Activated CD8-positive, alpha-beta memory T cell treated with anti-CD3 and anti-CD28 coated beads, Interleukin-2, amount 50 U/mL, for 48 hours (primary cell): ENCODE results near the gene INTS1.
"Not testable (repeated sequence)": the region's sequence is repeated elsewhere in the genome, so short reads cannot be mapped to it uniquely, and the experiment has no call there.

ENCODE experiments used
- DNase-seq: peaks from one replicate; pipeline ENCODE4 v3.0.0-alpha.2; 2020

The INTS1 gene

DNA sequence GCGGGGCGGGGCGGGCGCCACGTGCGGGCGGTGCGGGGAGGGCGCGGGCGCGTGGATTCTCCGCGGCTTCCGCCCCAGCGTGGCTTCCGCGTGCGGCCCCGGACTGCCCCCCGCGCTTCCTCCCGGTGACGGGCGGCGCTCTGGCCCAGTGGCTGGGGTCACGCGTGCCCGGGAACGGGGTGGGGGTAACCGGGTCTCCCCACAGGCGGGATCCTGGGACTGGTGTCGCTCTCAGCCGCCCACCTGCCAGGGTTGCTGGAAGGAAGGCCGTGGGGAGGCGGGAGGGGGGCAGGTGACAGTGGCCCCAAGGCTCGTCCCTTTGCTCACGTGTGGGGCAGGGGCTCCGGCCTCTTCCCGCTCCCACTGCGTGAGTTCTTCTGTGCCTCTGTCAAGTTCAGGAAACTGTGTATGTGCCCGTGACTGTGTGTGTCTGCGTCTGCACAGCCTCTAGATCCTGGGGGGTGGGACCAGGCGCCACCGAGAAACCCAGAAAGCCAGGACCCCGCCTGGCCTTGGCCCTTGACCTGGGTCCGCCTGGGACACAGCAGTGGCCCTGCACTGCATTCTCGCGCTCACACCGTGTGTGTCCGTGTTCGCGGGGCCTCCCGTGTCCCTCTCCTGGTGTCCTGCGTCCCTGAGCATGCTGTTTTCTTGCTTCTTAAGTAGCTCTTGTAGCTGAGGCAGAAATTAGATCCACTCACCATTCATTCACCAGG is 27.2 kb upstream of the INTS1 start:
- no peak for DNase-seq

DNA sequence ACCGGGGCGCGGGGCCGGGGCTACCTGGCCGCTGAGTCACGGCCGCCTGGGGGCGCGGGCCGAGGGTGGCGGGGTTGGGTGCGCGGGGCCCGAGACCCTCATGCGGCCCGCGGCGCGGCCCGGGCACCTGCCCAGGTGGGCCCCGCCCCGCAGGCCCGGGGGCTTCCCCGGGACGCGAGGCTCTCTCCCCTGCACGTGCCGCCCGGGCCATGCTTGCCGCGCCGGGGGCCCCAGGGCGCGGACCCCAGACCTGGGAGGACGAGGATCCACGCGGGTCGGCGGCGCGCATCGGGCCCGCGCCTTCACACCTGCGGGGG is 26.7 kb upstream of the INTS1 start:
- DNase-seq = no peak

DNA sequence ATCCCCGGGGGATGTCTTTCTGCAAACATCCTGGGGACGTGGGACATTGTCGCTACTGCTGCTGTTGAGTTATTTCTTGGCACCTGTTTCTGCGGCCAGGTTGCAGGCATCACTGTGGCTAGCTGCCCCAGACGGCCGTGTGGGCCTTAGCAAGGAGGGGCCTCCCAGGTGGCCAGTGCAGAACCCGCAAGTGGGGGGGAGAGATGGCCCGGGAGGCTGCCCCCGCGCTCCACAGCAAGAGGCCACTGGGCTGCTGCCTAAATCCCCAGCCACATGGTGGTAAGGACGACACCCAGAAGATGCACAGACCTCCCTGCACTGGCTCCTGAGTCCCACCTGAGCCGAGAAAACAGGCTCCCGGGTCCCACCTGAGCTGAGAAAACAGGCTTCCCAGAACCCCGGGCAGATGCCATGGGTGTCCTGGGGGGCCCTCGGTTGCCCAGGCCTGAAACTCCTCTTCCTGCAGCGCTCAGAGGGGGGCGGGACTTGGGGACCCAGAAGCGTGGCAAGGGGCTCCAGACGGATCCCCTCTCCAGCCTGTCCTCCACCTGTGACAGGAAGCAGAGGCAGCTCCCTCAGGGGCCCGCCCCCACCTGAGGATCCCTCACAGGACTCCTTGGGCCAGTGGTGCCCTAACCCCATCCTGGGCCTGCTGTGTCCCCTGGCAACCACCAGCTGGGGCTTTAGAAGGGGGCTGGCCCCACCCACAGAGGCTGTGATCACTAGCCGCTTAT is 25.4 kb upstream of the INTS1 start:
- DNase-seq = no peak

DNA sequence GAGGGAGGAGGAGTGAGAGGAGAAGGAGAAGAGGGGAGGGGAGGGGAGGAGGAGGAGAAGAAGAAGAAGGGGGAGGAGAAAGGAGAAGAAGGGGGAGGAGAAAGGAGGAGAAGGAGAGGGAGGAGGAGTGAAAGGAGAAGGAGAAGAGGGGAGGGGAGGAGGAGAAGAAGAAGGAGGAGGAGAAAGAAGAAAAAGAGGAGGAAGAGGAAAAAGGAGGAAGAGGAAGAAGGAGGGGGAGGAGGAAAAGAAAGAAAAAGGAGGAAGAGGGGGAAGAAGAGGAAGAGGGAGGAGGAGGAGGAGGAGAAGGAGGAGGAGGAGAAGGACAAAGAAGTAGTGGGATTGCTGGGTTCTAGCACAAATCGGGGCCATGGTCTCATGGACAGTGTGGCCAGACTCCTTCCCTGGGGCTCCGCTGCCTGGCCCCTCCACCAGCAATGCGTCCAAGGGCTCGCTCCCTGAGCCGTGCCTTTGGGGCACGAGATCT is 22.1 kb upstream of the INTS1 start:
- no peak for DNase-seq

DNA sequence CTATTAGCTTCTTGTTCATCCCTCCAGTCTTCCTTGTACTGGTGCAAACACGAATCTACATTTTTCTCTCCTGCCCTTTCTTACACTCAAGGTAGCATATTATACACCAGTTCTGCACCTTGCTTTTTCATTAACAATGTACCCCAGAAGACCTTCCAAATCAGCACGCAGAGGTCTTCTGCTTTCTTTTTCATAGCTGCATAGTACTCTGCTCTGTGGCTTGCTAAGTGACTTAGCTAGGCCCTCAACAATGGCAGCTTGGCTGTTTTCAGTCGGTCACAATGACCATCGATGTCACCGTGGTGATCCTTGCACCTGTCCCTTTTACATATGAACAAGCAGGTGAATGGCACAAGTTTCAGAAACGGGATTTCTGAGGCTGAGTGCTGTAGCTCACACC is 21.2 kb upstream of the INTS1 start:
- DNase-seq = no peak

DNA sequence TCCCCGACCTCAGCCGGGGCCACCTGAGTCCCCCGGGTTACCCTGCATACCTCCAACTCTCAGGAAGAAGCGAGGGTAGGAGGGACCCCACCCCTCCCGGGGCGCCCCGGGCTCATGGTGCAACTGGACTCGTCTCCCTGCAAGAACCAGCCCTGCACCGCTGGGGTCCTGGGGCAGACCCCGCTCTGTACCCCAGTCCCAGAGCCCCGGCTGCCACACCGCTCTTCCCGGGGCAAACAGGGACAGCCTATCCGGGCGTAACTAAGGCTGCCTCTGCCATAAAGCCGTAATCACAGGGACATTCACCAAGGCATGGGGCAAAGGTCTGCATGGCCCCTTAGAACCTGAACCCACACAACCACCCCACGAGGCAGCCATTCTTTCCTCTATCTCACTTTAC is 19.7 kb upstream of the INTS1 start:
- no peak for DNase-seq

DNA sequence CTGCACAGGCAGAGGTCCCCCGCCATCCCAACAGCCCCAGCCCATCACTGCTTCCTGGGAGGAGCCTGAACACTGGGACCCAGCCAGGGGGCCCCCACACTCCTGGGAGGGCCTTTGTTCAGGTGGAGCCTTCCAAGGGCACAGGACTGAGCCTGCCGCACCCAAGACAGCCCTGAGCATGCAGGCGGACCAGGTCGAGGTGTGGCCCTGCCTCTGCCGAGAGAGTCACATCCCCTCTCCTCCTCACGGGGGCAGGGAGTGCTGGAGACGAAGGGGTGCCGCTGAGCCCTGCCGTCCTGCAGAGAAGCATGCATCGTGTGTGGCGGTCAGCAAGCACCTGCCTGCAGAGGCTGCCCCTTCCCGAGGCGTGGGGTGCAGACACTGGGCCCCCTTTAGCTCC is 19.0 kb upstream of the INTS1 start:
- no peak for DNase-seq

DNA sequence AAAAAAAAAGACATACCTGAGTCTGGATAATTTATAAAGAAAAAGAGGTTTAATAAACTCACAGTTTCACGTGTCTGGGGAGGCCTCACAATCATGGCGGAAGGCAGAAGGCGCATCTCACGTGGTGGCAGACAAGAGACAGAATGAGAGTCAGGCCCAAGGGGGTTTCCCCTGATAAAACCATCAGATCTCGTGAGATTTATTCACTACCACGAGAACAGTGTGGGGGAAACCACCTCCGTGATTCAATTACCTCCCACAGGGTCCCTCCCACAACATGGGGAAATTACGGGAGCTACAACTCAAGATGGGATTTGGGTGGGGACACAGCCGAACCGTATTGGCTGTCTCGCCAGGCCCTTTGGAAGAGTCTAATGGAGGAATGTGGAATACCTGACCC is 17.3 kb upstream of the INTS1 start:
- no peak for DNase-seq

DNA sequence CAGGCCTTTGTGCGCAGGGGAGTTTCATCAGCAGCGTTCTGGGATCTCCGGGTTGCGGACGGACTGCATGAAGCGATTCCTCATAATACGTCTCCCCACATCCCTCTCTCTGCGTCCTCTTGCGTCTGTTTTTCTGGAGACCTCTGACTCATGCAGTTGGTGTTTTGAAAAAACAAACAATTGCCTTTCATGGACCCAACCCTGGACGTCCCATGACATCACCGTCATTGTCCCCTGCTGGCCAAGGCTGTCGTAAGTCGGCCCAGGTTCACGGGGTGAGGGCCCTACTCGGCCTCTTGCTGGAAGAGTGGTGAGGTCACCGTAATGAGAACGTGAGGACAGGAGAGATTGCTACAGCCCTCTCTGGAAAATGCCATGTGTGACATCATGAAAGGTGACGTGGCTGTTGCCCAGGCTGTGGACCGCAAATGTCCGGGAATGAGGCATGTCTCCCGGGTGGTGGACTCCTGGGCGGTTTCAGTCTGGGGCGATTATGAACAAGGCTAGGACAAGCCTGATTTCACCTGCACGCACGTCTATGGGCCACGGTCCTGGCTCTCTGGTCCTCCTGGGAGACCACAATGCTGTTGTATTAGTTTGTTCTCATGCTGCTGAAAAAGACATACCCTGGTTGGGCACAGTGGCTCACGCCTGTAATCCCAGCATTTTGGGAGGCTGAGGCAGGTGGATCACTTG is 16.5 kb upstream of the INTS1 start:
- DNase-seq = no peak

DNA sequence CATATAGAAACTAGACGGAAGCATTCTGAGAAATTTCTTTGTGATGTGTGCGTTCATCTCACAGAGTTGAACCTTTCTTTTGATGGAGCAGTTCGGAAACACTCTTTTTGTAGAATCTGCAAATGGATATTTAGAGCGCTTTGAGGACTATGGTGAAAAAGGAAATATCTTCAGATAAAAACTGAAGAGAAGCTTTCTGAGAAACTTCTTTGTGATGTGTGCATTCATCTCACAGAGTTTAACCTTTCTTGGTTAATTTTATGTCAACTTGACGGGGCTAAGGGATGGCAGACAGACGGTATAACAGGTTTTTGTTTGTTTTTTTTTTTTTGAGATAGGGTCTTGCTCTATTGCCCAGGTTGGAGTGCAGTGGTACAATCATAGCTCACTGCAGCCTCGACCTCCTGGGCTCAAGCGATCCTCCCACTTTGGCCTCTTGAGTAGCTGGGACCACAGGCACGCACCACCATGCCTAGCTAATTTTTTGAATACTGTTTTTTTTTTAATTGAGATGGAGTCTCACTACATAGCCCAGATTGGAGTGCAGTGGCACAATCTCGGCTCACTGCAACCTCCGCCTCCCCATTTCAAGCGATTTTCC is 15.2 kb upstream of the INTS1 start:
- DNase-seq = not testable (repeated sequence)

DNA sequence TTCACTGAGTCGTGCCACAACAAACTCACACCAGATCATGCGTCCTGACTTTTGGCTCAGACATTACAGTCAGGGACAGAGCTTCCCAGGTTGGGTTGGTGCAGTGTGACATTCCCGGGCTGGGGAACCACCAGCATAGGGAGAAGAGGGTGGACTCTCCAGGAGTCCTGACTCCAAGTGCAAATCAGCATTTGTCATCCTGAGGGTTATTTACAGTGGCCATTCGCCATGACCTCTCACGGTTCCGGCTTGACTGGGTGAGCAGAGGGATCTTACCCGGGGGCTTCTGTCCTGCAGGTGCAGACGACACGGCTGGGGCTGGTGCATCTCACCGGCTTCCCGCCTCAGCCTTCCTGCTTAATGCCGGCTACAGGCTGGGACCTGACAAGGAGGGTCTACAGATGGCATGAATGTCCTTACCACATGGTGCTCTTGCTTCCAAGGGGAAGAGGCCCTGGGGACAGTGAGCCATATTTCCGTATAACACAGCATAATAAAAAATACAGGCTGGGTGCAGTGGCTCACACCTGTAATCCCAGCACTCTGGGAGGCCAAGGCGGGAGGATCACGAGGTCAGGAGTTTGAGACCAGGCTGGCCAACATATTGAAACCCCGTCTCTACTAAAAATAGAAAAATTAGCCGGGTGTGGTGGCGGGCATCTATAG is 12.5 kb upstream of the INTS1 start:
- no peak for DNase-seq

DNA sequence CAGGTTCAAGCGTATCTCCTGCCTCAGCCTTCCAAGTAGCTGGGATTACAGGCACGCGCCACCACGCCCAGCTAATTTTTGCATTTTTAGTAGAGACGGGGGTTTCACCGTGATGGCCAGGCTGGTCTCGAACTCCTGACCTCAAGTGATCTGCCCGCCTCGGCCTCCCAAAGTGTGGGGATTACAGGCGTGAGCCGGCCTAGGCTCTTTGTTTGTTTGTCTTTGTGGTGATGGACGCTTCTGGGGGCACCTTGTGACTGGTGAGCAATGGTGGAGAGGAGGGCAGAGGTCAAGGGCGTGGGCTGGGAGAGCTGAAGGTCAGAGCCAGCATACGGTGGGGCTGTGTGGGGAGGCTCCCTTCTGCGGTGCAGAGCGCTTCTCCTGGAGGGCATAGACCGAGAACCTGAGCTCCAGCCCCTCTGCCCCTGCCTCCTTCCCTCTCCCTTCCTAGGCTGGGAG is 11.3 kb upstream of the INTS1 start:
- not testable (repeated sequence) for DNase-seq

DNA sequence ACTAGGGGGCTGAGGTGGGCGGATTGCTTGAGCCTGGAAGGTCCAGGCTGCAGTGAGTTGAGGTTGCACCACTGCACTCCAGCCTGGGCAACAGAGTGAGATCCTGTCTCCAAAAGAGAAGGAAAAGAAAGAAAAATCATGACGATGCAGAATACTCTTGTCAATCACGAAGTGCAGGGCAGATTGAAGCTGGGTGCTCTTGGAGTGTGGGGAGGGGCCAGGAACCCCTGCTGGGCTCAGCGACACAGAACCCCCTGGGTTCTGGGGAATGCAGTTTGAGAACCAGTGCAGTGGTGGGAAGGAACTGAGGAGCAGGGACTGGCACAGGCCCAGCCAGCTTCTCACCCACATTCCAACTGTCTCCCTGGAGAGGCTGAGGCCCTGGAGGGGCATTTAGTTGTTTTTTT is 10.8 kb upstream of the INTS1 start:
- DNase-seq = no peak

DNA sequence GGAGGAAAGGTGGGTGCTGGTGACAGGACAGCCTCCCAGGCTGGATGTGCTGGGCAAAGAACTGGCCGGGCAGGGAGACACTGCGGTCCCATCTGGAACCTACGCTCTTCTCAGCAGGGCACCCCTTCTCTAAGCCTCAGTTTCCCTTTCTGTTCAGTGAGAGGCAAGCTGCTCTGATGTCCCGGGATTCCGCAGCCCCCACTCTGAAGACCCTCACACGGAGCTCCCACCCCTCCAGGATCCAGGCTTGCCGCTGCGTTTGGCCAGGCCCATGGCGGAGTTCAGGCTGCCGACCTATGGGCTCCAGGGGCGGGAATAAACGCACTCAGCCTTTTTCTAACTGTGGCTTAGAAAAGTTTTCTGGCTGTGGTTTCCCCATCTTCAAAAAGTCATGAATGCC is 10.2 kb upstream of the INTS1 start:
- DNase-seq = no peak

DNA sequence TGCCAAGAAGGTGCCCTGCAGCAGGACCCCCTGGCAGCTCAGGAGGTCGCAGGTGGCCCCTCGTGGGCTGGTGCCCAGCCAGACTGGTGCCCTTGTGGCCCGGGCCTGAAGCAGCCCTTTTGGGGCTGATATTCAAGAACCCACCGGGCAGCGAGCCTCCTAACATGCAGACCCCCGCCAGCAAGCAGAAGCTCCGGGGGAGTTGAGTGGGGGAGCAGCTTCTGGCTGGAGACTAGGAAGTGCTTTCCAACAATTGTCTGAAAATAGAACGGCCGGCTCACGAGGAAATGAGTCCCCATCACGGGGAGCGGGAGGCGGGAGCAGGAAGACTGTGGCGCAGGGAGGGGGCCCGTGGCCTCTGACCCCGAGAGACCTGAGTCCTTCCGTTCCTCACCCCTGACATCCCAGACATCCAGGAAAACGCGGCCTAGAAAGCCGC is 9.5 kb upstream of the INTS1 start:
- DNase-seq = no peak

DNA sequence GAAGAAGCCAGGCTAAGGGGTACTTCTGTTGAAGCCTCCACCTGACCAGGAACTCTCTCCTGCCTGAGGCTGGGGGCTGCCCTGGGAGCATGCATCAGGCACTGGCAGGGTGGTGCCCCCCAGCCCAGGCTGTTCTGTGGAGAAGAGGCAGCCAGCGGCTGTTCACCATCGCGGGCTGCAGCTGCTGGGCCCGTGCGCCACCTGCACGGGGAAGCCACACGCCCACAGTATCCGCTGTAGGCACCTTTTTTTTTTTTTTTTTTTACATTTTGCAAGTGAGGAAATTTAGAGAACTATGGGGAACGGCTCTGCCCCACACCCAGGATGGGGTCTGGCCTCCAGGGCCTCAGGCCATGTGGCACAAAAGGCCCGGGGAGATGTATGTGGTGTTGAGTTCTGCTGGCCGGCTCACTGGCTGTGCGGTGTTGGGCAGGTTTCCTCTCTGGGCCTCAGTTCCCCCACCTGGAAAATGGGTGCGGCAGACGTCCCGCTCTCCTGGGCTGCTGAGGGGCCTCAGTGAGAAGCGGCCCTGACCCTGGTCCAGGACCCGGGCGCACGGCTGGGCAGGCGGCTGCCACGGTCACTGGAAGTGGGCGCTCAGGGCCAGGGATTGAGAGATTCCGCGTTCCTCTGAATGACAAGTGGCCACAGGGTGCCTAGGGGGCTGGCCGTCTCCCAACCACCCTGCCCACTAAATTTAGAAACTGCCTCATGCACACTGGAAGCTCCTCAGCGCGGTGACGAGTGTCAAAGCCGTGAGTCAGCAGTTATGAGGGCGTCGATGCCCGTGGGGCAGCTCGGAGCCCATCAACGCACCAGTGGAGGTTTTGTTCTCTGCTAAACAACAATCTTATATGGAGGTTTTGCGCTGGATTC is 8.8 kb upstream of the INTS1 start:
- DNase-seq = peak; percentile 70

DNA sequence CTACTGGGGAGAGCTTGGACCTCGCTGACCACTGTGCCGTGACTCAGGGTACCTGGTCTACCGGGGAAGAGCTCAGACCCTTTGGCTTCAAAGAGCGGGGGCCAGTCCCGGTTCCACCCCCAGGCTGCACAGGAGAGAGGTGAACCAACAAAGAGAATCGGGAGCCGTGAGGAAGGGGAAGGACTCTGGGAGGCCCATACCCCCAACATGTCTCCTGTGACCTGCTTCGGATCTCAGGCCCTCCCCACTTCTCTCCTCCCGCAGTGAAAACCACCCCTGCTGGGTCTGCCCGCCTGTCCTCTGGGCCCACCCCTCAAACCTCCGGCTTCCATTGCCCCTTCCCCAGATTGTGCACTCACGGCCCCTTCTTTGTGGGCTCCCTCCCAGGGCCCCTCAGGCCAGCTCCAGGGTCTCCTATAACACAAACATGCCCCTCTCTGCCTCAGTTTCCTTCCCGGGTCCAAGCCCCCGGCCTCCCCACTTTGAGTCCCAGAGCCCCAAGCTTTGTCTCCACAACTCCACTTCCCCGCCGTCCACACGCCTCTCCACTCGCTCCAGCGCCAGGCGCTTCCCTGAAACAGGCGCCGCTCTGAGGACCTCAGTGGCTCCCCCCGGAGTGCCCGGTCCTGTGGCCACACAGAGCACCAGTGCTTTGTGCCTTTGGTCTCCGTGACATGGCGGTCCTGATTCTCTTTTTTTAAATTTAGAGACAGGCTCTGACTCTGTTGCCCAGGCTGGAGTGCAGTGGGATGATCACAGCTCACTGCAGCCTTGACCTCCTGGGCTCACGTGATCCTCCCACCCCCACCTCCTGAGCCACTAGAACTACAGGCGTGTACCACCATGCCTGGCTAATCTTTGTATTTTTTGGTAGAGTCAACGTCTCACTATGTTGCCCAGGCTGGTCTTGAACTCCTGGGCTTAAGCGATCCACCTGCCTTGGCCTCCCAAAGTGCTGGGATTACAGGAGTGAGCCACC is 7.5 kb upstream of the INTS1 start:
- DNase-seq = no peak

DNA sequence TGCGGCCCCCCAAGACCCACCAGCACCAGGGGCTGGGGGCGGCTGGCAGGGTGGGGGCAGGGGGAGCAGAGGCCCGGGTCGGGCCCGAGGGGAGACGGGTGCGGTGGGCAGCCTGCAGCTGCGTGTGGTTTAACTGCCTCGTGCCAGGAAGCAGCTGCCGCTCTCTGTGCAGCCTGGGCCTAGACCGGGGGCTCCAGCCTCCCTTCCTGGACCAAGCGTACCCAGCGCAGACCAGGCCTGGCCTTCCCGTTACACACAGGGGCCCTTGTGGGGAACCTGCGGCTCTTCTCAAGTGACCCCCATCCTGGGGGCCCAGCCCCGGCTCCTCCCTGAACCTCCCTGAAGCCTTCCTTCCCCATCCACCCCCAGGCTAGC is 6.6 kb upstream of the INTS1 start:
- no peak for DNase-seq

DNA sequence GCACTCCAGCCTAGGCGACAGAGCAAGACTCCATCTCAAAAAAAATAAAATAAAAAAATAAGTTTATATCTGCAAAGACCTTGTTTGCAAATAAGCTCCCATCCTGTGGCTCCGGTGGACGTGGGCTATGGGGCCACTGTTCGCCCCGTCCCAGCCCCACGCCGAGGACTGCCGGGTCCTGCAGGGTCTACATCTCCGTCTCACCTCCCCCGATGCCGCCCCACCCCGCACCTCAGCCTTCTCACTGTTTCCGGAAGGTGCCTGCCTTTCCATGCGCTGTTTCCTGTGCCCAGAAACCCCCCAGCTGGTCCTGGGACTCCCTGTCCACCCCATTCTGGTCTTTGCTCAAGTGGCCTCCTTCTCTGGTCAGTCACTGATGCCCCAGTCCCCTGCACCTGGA is 5.0 kb upstream of the INTS1 start:
- DNase-seq = no peak

DNA sequence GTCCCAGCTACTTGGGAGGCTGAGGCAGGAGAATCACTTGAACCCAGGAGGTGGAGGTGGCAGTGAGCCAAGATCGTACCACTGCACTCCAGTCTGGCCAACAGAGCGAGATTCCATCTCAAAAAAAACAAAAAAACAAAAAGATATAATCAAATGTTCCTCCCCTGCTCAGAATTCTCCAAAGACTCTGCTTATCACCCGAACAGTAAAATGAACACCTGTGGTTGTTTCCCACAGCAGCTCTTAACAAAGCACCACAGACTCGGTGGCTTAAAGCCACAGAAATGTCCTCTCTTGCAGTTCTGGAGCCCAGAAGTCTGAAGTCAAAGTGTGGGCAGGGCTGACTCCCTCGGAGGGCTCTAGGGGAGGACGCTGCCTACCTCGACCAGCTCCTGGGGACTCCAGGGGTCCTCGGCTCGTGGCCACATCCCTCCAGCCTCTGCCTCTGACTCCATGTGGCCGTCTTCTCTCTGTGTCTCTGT is 4.1 kb upstream of the INTS1 start:
- no peak for DNase-seq
